Measurements from ENCODE around the gene PDE8A. TPM values are rescaled to one million over a fixed set of nuclear protein-coding genes. Genes with fewer than 3 reads are reported as not detected.

Gene PDE8A
- total and polyA plus RNA-seq, 2 experiments from 2014 or later: 15.3 to 26.0 TPM

DNA sequence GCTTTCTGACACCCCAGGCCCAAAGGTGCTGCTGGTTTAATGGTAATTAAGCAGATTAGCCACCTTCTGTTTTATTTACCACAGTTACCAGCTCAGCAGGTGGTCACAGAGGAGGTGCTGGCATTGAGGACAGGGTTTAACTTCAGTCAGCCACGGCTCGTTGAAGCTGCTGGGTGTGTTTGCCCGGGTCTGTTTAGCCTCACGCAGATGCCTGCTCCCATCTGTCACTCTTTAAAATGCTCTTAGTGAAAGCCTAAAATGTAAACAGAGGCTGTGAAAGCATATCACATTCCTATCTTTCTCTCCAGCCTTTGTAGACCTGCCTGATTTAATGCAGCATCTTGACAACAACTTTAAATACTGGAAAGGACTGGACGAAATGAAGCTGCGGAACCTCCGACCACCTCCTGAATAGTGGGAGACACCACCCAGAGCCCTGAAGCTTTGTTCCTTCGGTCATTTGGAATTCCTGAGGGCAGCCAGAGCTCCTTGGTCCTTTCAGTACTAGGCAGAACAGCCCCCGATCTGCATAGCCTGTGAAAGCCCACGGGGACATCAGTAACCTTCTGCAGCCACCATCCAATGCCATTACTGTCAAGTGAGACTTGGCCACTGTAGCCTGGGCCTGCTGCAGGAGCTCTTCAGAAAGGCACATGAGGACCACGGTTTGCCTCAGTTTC is 156.0 kb downstream of the PDE8A start:
- Histone ChIP-seq H3K27me3 (no peaks in the 10 kb centered on the region), H3K9me2 (replicated peaks; ENCODE audit: insufficient read depth) (no peaks in the 10 kb centered on the region), H3K9me3 (ENCODE audit: low read depth) (no peaks in the 10 kb centered on the region), H4K20me1 (ENCODE audit: insufficient read depth, poor library complexity, severe bottlenecking) (no peaks in the 10 kb centered on the region), H3K4me3 (no peak overlapping the region), H3K36me3 (replicated peaks; ENCODE audit: insufficient read depth, low read depth) (no peaks in the 10 kb centered on the region), H2AFZ (no peak overlapping the region), H3K79me2 (no peaks in the 10 kb centered on the region), H3K4me1 (ENCODE audit: insufficient read depth) (peaks cover 2% of the 10 kb centered on the region), H3K4me2 (peak overlapping the region; percentile 37), H3K27ac (no peak overlapping the region)
- TF ChIP-seq EZH2 (IDR thresholded peaks at IDR 0.05; ENCODE audit: borderline replicate concordance) (no peak), EZH2phosphoT487 (IDR thresholded peaks at IDR 0.05; ENCODE audit: low read depth, severe bottlenecking, unreplicated experiment) (no peak)
- TF ChIP-seq, protein P1, sequence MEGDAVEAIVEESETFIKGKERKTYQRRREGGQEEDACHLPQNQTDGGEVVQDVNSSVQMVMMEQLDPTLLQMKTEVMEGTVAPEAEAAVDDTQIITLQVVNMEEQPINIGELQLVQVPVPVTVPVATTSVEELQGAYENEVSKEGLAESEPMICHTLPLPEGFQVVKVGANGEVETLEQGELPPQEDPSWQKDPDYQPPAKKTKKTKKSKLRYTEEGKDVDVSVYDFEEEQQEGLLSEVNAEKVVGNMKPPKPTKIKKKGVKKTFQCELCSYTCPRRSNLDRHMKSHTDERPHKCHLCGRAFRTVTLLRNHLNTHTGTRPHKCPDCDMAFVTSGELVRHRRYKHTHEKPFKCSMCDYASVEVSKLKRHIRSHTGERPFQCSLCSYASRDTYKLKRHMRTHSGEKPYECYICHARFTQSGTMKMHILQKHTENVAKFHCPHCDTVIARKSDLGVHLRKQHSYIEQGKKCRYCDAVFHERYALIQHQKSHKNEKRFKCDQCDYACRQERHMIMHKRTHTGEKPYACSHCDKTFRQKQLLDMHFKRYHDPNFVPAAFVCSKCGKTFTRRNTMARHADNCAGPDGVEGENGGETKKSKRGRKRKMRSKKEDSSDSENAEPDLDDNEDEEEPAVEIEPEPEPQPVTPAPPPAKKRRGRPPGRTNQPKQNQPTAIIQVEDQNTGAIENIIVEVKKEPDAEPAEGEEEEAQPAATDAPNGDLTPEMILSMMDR (IDR thresholded peaks at IDR 0.05; ENCODE audit: poor library complexity): no peak
- DNase-seq (ENCODE audit: low spot score): no peak
- 35% methylated on average over 11 of the region's 11 CpGs for WGBS (ENCODE audit: low lambda C conversion rate, missing lambda C conversion rate)

DNA sequence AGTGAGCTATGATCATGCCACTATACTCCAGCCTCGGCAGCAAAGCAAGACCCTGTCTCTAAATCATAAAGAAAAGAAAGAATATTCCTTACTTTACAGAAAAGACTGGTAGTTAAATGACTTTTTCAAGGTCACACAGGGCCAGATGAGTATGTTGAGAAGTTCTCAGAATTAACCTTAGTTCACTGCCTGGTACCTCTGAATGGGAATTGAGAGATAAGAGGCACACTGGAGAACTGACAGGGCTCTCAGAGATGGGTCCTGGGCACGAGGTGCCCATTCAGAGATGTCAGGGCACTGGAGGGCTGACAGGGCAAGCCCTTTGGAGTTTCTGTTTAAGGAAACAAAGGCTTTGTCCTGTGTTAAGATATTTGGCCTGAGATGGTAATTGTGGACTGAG is 157.7 kb downstream of the PDE8A start:
- Histone ChIP-seq H3K27ac (no peak overlapping the region), H3K9me2 (replicated peaks; ENCODE audit: insufficient read depth) (no peaks in the 10 kb centered on the region), H3K4me3 (no peak overlapping the region), H4K20me1 (ENCODE audit: insufficient read depth, poor library complexity, severe bottlenecking) (no peaks in the 10 kb centered on the region), H3K9me3 (ENCODE audit: low read depth) (no peaks in the 10 kb centered on the region), H3K27me3 (no peaks in the 10 kb centered on the region), H3K36me3 (replicated peaks; ENCODE audit: insufficient read depth, low read depth) (no peaks in the 10 kb centered on the region), H3K4me1 (ENCODE audit: insufficient read depth) (peaks cover 2% of the 10 kb centered on the region), H2AFZ (no peak overlapping the region), H3K4me2 (no peak overlapping the region), H3K79me2 (no peaks in the 10 kb centered on the region)
- TF ChIP-seq, protein P1 (IDR thresholded peaks at IDR 0.05; ENCODE audit: poor library complexity): no peak
- TF ChIP-seq EZH2phosphoT487 (IDR thresholded peaks at IDR 0.05; ENCODE audit: low read depth, severe bottlenecking, unreplicated experiment) (no peak), EZH2 (IDR thresholded peaks at IDR 0.05; ENCODE audit: borderline replicate concordance) (no peak)
- WGBS (ENCODE audit: low lambda C conversion rate, missing lambda C conversion rate): 81% methylated on average over 2 of the region's 2 CpGs
- no peak for DNase-seq (ENCODE audit: low spot score)

DNA sequence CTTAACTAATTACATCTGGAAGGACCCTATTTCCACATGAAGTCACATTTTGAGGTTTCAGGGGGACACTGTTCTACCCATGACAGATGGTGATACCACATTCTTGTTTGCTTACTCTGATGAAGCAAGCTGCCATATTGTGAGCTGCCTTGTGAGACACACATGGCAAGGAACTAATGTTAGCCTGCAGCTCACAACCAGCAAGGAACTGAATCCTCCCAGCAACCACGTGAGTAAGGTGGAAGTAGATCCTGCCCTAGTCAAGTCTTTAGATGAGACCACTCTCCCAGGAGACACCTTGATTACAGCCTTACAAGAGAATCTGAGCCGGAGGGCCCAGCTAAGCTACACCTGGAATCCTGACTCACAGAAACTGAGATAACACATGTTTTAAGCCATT is 160.1 kb downstream of the PDE8A start:
- no peaks in the 10 kb centered on the region for H3K9me2 ChIP-seq (replicated peaks; ENCODE audit: insufficient read depth)
- H2AFZ ChIP-seq: no peak overlapping the region
- TF ChIP-seq, protein P1 (IDR thresholded peaks at IDR 0.05; ENCODE audit: poor library complexity): no peak
- TF ChIP-seq EZH2 (IDR thresholded peaks at IDR 0.05; ENCODE audit: borderline replicate concordance) (no peak), EZH2phosphoT487 (IDR thresholded peaks at IDR 0.05; ENCODE audit: low read depth, severe bottlenecking, unreplicated experiment) (no peak)
- no peaks in the 10 kb centered on the region for H4K20me1 ChIP-seq (ENCODE audit: insufficient read depth, poor library complexity, severe bottlenecking)
- no peak overlapping the region for H3K4me2 ChIP-seq
- H3K9me3 ChIP-seq (ENCODE audit: low read depth): no peaks in the 10 kb centered on the region
- no peaks in the 10 kb centered on the region for H3K79me2 ChIP-seq
- no peak for DNase-seq (ENCODE audit: low spot score)
- H3K36me3 ChIP-seq (replicated peaks; ENCODE audit: insufficient read depth, low read depth): no peaks in the 10 kb centered on the region
- peaks cover 2% of the 10 kb centered on the region for H3K4me1 ChIP-seq (ENCODE audit: insufficient read depth)
- H3K27me3 ChIP-seq: no peaks in the 10 kb centered on the region
- no peak overlapping the region for H3K27ac ChIP-seq
- no peak overlapping the region for H3K4me3 ChIP-seq
- 70% methylated on average over 2 of the region's 2 CpGs for WGBS (ENCODE audit: low lambda C conversion rate, missing lambda C conversion rate)
